HG02970 (cell line): ENCODE measurements around the gene PLEKHN1.

Source experiments
- ATAC-seq: cut with Tn5 transposase; IDR thresholded peaks from one replicate; pipeline ENCODE4 v1.9.1; 2021; ENCODE audit warnings: mild to moderate bottlenecking, moderate library complexity, moderate number of reproducible peaks; ENCODE audit not compliant: unreplicated experiment, low FRiP score

Gene PLEKHN1

DNA sequence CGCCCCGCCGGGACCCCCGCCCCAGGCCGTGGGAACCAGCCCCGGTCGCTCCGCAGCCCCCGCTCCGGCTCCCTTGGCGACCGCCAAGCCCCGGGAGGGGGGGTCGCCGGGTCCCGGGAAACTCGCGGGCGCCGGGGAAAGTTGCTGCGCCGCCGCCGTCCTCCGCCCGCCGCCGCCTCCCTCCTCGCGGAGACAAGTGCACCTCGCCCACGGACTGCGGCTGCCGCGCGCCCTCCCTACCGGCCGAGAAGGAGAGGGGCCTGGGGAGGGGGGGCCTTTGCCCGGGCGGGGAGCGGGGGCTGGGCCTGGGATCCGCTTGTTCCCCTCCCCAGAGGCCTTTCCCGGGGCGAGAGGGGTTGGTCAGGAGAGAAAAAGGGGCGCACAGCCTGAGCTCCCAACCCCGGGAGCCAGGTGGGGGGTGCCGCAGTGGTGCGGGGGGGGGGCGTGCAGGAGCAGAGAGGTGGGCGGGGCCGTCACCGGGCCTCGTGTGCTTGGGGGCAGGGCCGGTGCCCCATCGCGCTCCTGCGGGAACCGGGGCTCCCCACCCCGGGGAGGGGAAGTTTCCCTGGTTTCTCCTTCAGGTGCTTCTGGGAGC, 54.2 kb downstream of the PLEKHN1 start:
- peak; percentile 1 for ATAC-seq

GRCh38 chr1:1021010-1021919, 55.0 kb downstream of the PLEKHN1 start:
- ATAC-seq = no peak

DNA sequence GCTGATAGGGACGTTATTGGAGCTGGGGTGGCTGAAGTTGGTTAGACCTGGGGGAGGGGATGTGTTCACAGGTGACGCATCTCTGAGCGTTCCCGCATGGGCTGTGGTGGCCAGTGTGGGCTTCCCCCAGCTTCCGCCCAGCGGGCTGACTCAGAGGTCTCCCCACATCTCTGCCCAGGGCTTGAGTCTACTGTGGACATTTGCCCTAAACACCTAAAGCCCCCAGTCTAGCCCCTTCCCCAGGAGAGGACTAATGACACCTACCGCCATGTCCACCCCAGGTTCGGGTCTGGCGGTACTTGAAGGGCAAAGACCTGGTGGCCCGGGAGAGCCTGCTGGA, 55.6 kb downstream of the PLEKHN1 start:
- no peak for ATAC-seq

DNA sequence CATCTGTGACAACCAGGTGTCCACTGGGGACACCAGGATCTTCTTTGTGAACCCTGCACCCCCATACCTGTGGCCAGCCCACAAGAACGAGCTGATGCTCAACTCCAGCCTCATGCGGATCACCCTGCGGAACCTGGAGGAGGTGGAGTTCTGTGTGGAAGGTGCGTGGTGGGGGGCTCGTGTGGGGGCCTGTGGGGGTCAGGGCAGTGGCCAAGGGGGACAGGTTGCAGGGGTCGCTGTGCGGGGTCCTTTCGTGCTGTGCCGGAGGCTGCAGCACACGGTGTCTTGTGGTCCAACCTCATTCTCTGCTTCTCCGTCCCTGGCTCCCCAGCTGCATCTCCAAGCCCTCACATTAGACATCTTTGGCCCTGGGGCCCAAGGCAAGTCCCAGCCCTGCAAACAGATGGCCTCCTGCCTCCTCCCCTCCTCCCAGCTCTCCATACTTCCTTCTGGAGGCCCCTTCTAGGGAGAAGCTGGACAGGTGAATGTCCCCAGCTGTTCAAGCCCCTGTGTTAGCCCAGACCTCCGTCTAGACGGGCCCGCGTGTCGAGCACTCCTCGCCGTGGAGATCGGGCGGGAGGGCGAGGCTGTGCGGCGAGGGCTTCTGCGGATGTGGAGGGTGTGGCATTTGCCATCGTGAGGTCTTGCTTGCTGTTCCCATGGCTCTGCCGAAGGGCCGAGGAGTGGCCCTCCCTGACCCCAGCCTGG, 56.2 kb downstream of the PLEKHN1 start:
- ATAC-seq = no peak

GRCh38 chr1:1023700-1024099, 57.4 kb downstream of the PLEKHN1 start:
- no peak for ATAC-seq

GRCh38 chr1:1024149-1024770, 58.0 kb downstream of the PLEKHN1 start:
- ATAC-seq = no peak

DNA sequence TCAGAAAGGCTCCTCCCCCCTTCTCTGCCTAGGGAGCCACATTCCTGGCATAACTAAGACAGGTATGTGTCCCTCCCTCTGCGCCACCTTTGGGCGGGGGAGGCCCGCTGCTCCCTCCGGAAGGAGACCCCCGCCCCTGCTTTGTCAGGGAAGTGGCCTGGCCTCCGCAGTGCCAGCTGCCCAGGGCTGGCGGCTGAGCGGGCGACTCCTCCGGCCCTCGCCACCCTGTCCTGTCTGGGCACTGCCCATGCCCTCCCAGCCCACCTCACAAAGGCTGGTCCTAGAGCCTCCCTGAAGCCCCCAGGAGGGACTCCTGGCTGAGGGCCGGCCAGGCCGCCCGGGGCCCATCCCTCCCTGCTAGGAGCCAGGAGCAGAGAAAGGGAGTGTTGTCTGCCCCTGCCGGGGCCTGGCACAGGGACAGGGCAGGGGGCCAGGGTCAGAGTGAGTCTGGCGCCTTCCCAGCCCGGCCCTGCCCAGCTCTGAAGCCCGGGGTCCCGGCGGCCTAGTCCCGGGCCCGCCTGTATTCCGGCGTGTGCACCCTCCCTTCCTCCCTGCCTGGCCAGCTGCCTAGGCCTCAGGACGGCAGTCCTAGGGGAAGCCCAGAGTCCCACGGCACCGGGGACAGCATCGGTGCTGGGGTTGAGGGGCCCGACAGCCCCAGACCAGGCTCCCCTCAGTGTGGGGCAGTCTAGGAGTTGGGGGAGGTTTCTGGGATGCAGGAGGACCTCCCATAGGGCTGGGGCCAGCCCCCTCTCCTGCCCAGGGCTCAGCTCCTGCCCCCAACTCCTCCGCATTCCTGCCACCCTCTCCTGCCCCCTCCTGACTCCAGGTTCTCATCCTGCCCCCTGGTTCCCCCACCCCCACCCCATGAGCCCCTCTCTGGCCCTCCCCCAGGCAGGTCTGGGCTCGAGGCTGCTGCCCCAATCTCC, 58.8 kb downstream of the PLEKHN1 start:
- no peak for ATAC-seq
